Transverse colon (tissue), 4 donors: ENCODE measurements around the gene TGFB3.
A peak's percentile ranks its signal among the peaks of the same experiment; 100 is the strongest.

Experiments
- CTCF ChIP-seq, 5 experiments: fragments of 200-600 bp in 3 of 5; fragments of 450-650 bp in 2 of 5; sonication (generic) in 3 of 5; IDR thresholded peaks; 1 replicate in 2 of 5; 2 replicates in 3 of 5; pipeline ENCODE4 v1.5.1; 2016 to 2017; ENCODE audit warnings: antibody characterized with exemption in 5 of 5, inconsistent platforms in 3 of 5, mild to moderate bottlenecking in 2 of 5, moderate library complexity in 1 of 5
- POLR2AphosphoS5 ChIP-seq, 3 donors: sonication (generic); formaldehyde crosslinking; IDR thresholded peaks; one replicate each; pipeline ENCODE4 v1.6.1; 2016; ENCODE audit warnings: antibody characterized with exemption in 3 of 3

- TF ChIP-seq POLR2AphosphoS5 (IDR thresholded peaks at IDR 0.05) (no peak), CTCF (IDR thresholded peaks at IDR 0.05) (peak; percentile 43 to 61 (median 48))
These were observed 2.7 kb downstream of the TGFB3 start for GRCh38 chr14:75979071-75979571.
